ENCODE data around the gene ELP5. TPM values are rescaled to one million over a fixed set of nuclear protein-coding genes. Genes with fewer than 3 reads are reported as not detected.

The ELP5 gene
- total and polyA plus RNA-seq, 10 of the 15 experiments (the other 5 are each of a cell fraction or from before 2014, with no cell fraction given): 41.1 to 109 (median 77.5) TPM

- no peak for TF ChIP-seq ZNF384 (IDR thresholded peaks at IDR 0.05; ENCODE audit: borderline replicate concordance, low read depth, low read length)
- TF ChIP-seq BACH1 (IDR thresholded peaks at IDR 0.05; ENCODE audit: borderline replicate concordance): peak; percentile 36; the same call in 1 of the 2 replicates
- no peak for TF ChIP-seq RBBP5 (conservative IDR thresholded peaks at IDR 0.05)
- no peak for TF ChIP-seq TARDBP (IDR thresholded peaks at IDR 0.05; ENCODE audit: borderline replicate concordance)
- TF ChIP-seq ATF7 (IDR thresholded peaks at IDR 0.05; ENCODE audit: low read depth): no peak
- TF ChIP-seq E2F8 (IDR thresholded peaks at IDR 0.05; ENCODE audit: low read depth, partially characterized antibody): no peak
- TF ChIP-seq LARP7 (IDR thresholded peaks at IDR 0.05): peak; percentile 38; the same call in 1 of the 2 replicates
- TF ChIP-seq CEBPB (IDR thresholded peaks at IDR 0.05; ENCODE audit: borderline replicate concordance in 1 of 2, low read depth in 2 of 2, low read length in 2 of 2): no peak
- TF ChIP-seq NRF1 (conservative IDR thresholded peaks at IDR 0.05; ENCODE audit: low read depth, low read length): peak; percentile 35
- peak; percentile 98 for TF ChIP-seq YY1 (IDR thresholded peaks at IDR 0.05; ENCODE audit: low read depth, low read length)
- TF ChIP-seq E4F1 (IDR thresholded peaks at IDR 0.05; ENCODE audit: borderline replicate concordance, partially characterized antibody): peak; percentile 39
- no peak for TF ChIP-seq ATF2 (IDR thresholded peaks at IDR 0.05; ENCODE audit: low read length)
- peak; percentile 99 for TF ChIP-seq RELB (IDR thresholded peaks at IDR 0.05; ENCODE audit: low read depth)
- 0 out of 3 replicates have a peak, but pooled peaks of 1 of the 2 experiments have one; percentile 2 for TF ChIP-seq EGR1 (IDR thresholded peaks at IDR 0.05; ENCODE audit: borderline replicate concordance in 1 of 2, low read depth in 2 of 2, low read length in 2 of 2)
- no peak for TF ChIP-seq IRF3 (IDR thresholded peaks at IDR 0.05)
- no peak for TF ChIP-seq NFYA (IDR thresholded peaks at IDR 0.05; ENCODE audit: borderline replicate concordance, low read depth, low read length)
- no peak for TF ChIP-seq GATAD2B (conservative IDR thresholded peaks at IDR 0.05; ENCODE audit: low read depth)
- peak; percentile 33; the same call in 1 of the 2 replicates for TF ChIP-seq PAX5 (IDR thresholded peaks at IDR 0.05; ENCODE audit: borderline replicate concordance, low read depth, low read length)
- TF ChIP-seq NR2C2 (IDR thresholded peaks at IDR 0.05; ENCODE audit: borderline replicate concordance, control insufficient read depth, insufficient read length, low read depth): no peak
- no peak for TF ChIP-seq MEF2B (IDR thresholded peaks at IDR 0.05; ENCODE audit: partially characterized antibody, poor library complexity, severe bottlenecking)
- TF ChIP-seq NBN (IDR thresholded peaks at IDR 0.05): no peak
- TF ChIP-seq ZZZ3 (IDR thresholded peaks at IDR 0.05; ENCODE audit: control insufficient read depth, insufficient read length, low read depth): no peak
Observed at GRCh38 chr17:7251661-7252175, 297 bp upstream of the ELP5 start, which contains the start of gene CTDNEP1 (continued).
